Measurements from ENCODE around the gene TTL.
"Not testable (repeated sequence)": the region's sequence is repeated elsewhere in the genome, so short reads cannot be mapped to it uniquely, and the experiment has no call there.

Gene TTL

GRCh38 chr2:112444256-112444655, 37.7 kb upstream of the TTL start:
- not testable (repeated sequence) for H3K27me3 ChIP-seq (ENCODE audit: control insufficient read depth, insufficient read depth, low read length); H3K9me3 ChIP-seq (replicated peaks; ENCODE audit: low read length); H3K36me3 ChIP-seq (ENCODE audit: insufficient read depth, low read length)

DNA sequence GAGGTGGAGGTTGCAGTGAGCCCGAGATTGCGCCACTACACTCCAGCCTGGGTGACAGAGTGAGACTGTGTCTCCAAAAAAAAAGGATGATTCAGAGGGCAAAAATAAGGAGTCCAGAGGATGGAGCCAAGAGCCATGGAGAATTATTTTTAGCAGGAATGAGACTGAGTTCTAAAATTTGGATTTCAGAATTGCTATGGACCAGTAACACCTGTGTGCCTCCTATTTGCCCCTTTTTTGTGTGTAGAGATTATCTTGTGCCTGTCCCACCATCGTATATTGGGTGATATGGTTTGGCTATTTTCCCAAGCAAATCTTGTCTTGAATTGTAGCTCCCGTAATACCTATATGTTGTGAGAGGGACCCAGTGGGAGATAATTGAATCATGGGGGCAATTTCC, 32.1 kb upstream of the TTL start:
- Histone ChIP-seq H3K4me1 (ENCODE audit: control insufficient read depth, insufficient read depth, low read length) (no peaks in the 10 kb centered on the region), H3K9me3 (replicated peaks; ENCODE audit: low read length) (no peaks in the 10 kb centered on the region), H3K4me2 (ENCODE audit: low read length) (no peak overlapping the region), H3K4me3 (ENCODE audit: low read length) (no peak overlapping the region), H3K9ac (ENCODE audit: low read depth, low read length) (no peak overlapping the region), H3K27me3 (ENCODE audit: control insufficient read depth, insufficient read depth, low read length) (peaks cover 4% of the 10 kb centered on the region), H3K36me3 (ENCODE audit: insufficient read depth, low read length) (no peaks in the 10 kb centered on the region)

More at GRCh38 chr2:112444256-112444655, 37.7 kb upstream of the TTL start:
- H3K4me1 ChIP-seq (ENCODE audit: control insufficient read depth, insufficient read depth, low read length); H3K4me2 ChIP-seq (ENCODE audit: low read length); H3K9ac ChIP-seq (ENCODE audit: low read depth, low read length); H3K4me3 ChIP-seq (ENCODE audit: low read length): not testable (repeated sequence)

DNA sequence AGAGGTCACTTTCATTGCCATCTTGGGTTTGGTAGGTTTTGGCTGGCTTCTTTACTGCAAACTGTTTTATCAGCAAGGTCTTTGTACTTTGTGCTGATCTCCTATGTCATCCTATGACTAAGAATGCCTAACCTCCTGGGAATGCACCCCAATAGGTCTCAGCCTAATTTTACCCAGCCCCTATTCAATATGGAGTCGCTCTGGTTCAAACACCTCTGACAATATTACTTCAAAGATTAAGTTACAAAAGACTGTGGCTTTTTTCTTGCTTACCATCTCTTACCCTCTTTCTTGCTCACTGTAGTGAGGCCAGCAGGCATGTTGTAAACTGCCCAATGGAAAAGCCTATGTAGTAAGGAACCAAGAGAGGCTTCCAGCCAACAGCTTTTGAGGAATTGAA, 30.6 kb upstream of the TTL start:
- H3K9ac ChIP-seq (ENCODE audit: low read depth, low read length): no peak overlapping the region
- no peak overlapping the region for H3K4me2 ChIP-seq (ENCODE audit: low read length)
- no peaks in the 10 kb centered on the region for H3K4me1 ChIP-seq (ENCODE audit: control insufficient read depth, insufficient read depth, low read length)
- H3K36me3 ChIP-seq (ENCODE audit: insufficient read depth, low read length): no peaks in the 10 kb centered on the region
- peaks cover 11% of the 10 kb centered on the region for H3K27me3 ChIP-seq (ENCODE audit: control insufficient read depth, insufficient read depth, low read length)
- H3K9me3 ChIP-seq (replicated peaks; ENCODE audit: low read length): no peaks in the 10 kb centered on the region
- H3K4me3 ChIP-seq (ENCODE audit: low read length): no peak overlapping the region

DNA sequence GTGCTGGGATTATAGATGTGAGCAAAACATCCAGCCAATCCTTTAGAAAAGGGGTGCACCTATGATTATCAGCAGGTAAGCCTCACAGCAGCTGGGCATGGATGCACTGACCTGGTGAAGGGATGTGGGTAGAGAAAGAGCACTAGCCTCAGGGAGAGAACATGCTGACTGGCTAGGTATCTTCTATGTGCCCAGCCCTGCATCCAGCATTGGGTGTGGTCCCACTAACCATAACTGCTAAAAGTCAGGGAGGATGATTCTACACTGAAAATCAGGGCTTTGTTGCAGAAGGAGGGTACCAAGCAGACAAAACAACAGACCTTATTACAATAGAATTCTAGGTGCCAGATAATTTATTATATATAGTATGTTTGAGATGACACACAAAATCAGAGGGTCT, 27.4 kb upstream of the TTL start:
- no peaks in the 10 kb centered on the region for H3K9me3 ChIP-seq (replicated peaks; ENCODE audit: low read length)
- no peak overlapping the region for H3K4me2 ChIP-seq (ENCODE audit: low read length)
- H3K27me3 ChIP-seq (ENCODE audit: control insufficient read depth, insufficient read depth, low read length): peaks cover 34% of the 10 kb centered on the region
- no peak overlapping the region for H3K9ac ChIP-seq (ENCODE audit: low read depth, low read length)
- H3K36me3 ChIP-seq (ENCODE audit: insufficient read depth, low read length): no peaks in the 10 kb centered on the region
- H3K4me3 ChIP-seq (ENCODE audit: low read length): no peak overlapping the region
- H3K4me1 ChIP-seq (ENCODE audit: control insufficient read depth, insufficient read depth, low read length): no peaks in the 10 kb centered on the region

- no peak overlapping the region for H3K9ac ChIP-seq (ENCODE audit: low read depth, low read length)
- peaks cover 47% of the 10 kb centered on the region for H3K27me3 ChIP-seq (ENCODE audit: control insufficient read depth, insufficient read depth, low read length)
- H3K36me3 ChIP-seq (ENCODE audit: insufficient read depth, low read length): no peaks in the 10 kb centered on the region
- no peak overlapping the region for H3K4me2 ChIP-seq (ENCODE audit: low read length)
- no peak overlapping the region for H3K4me3 ChIP-seq (ENCODE audit: low read length)
- H3K9me3 ChIP-seq (replicated peaks; ENCODE audit: low read length): no peaks in the 10 kb centered on the region
- no peaks in the 10 kb centered on the region for H3K4me1 ChIP-seq (ENCODE audit: control insufficient read depth, insufficient read depth, low read length)
These were observed 22.6 kb upstream of the TTL start for GRCh38 chr2:112459372-112459771.

- Histone ChIP-seq H3K4me2 (ENCODE audit: low read length) (no peak overlapping the region), H3K9ac (ENCODE audit: low read depth, low read length) (no peak overlapping the region), H3K9me3 (replicated peaks; ENCODE audit: low read length) (no peaks in the 10 kb centered on the region), H3K36me3 (ENCODE audit: insufficient read depth, low read length) (no peaks in the 10 kb centered on the region), H3K27me3 (ENCODE audit: control insufficient read depth, insufficient read depth, low read length) (peaks cover 40% of the 10 kb centered on the region), H3K4me1 (ENCODE audit: control insufficient read depth, insufficient read depth, low read length) (no peaks in the 10 kb centered on the region), H3K4me3 (ENCODE audit: low read length) (no peak overlapping the region)
These were observed 19.8 kb upstream of the TTL start for GRCh38 chr2:112462178-112462577.

DNA sequence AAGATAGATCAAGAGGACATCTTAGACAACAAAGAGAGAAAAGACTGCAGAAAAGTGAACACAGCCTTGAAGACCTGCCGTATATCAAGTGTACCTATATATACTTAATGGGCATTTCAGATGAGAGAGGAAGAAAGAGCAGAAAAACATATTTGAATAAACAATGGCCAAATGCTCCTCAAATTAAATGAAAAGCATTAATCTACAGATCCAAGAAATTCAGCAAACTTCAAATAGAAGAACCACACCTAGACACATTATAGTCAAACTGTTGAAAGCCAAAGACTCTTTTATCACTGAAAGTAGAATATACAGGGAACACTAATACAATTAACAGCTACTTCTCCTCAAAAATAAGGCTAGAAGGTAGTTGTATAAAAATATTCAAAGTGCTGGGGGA, 18.7 kb upstream of the TTL start:
- Histone ChIP-seq H3K27me3 (ENCODE audit: control insufficient read depth, insufficient read depth, low read length) (peaks cover 42% of the 10 kb centered on the region), H3K4me2 (ENCODE audit: low read length) (no peak overlapping the region), H3K4me1 (ENCODE audit: control insufficient read depth, insufficient read depth, low read length) (no peaks in the 10 kb centered on the region), H3K9ac (ENCODE audit: low read depth, low read length) (no peak overlapping the region), H3K9me3 (replicated peaks; ENCODE audit: low read length) (no peaks in the 10 kb centered on the region), H3K4me3 (ENCODE audit: low read length) (no peak overlapping the region), H3K36me3 (ENCODE audit: insufficient read depth, low read length) (no peaks in the 10 kb centered on the region)

DNA sequence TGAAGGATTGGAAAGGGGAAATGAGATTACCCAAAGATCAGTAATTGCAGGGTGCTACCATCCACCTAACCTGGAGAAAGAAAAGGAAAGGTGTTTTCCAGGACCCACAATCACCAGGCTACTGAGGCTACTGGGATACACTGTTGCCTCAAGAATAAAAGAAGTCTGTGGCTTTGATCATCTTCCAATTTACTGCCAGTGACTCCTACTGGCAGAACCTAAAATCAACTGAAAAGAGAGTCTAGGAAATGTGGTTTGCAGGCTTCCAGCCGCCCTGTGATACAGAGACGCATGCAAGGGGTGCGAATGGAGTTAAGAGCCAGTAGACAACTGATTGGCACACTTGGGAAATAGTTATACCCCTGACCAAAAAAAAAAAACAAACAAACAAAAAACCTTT, 16.6 kb upstream of the TTL start:
- Histone ChIP-seq H3K9me3 (replicated peaks; ENCODE audit: low read length) (no peaks in the 10 kb centered on the region), H3K27me3 (ENCODE audit: control insufficient read depth, insufficient read depth, low read length) (peaks cover 22% of the 10 kb centered on the region), H3K4me2 (ENCODE audit: low read length) (no peak overlapping the region), H3K4me1 (ENCODE audit: control insufficient read depth, insufficient read depth, low read length) (no peaks in the 10 kb centered on the region), H3K36me3 (ENCODE audit: insufficient read depth, low read length) (no peaks in the 10 kb centered on the region), H3K4me3 (ENCODE audit: low read length) (no peak overlapping the region), H3K9ac (ENCODE audit: low read depth, low read length) (no peak overlapping the region)

GRCh38 chr2:112472547-112473263, 9.3 kb upstream of the TTL start:
- H3K36me3 ChIP-seq (ENCODE audit: insufficient read depth, low read length): no peaks in the 10 kb centered on the region
- no peak overlapping the region for H3K4me3 ChIP-seq (ENCODE audit: low read length)
- peaks cover 5% of the 10 kb centered on the region for H3K27me3 ChIP-seq (ENCODE audit: control insufficient read depth, insufficient read depth, low read length)
- H3K4me2 ChIP-seq (ENCODE audit: low read length): no peak overlapping the region
- no peaks in the 10 kb centered on the region for H3K9me3 ChIP-seq (replicated peaks; ENCODE audit: low read length)
- H3K4me1 ChIP-seq (ENCODE audit: control insufficient read depth, insufficient read depth, low read length): no peaks in the 10 kb centered on the region
- H3K9ac ChIP-seq (ENCODE audit: low read depth, low read length): no peak overlapping the region

- Histone ChIP-seq H3K9me3 (replicated peaks; ENCODE audit: low read length) (no peaks in the 10 kb centered on the region), H3K36me3 (ENCODE audit: insufficient read depth, low read length) (no peaks in the 10 kb centered on the region), H3K4me3 (ENCODE audit: low read length) (no peak overlapping the region), H3K9ac (ENCODE audit: low read depth, low read length) (no peak overlapping the region), H3K4me2 (ENCODE audit: low read length) (no peak overlapping the region), H3K4me1 (ENCODE audit: control insufficient read depth, insufficient read depth, low read length) (no peaks in the 10 kb centered on the region), H3K27me3 (ENCODE audit: control insufficient read depth, insufficient read depth, low read length) (no peaks in the 10 kb centered on the region)
These were observed 7.0 kb upstream of the TTL start for GRCh38 chr2:112474844-112475486.

DNA sequence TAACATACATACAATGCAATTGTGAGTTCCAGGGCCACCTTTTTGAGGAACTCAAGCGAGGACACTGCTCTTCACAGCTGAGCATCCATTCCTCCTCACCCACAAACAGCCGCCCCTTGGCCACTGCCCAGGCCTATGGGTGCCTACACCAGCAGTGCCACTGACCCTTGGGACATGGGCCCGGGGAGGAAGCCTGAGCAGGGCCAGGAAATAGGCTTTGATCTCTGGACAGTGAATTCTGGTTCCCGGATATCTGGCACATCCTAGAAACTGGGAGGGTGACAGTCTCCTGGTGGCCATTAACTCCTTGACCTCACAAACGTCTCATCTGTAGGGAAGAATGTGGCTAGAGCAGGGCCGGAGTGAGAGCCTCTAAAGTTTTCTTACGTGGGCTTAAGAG, 5.5 kb upstream of the TTL start:
- no peak overlapping the region for H3K9ac ChIP-seq (ENCODE audit: low read depth, low read length)
- H3K4me2 ChIP-seq (ENCODE audit: low read length): no peak overlapping the region
- H3K27me3 ChIP-seq (ENCODE audit: control insufficient read depth, insufficient read depth, low read length): no peaks in the 10 kb centered on the region
- peaks cover 9% of the 10 kb centered on the region for H3K4me1 ChIP-seq (ENCODE audit: control insufficient read depth, insufficient read depth, low read length)
- no peaks in the 10 kb centered on the region for H3K9me3 ChIP-seq (replicated peaks; ENCODE audit: low read length)
- no peak overlapping the region for H3K4me3 ChIP-seq (ENCODE audit: low read length)
- no peaks in the 10 kb centered on the region for H3K36me3 ChIP-seq (ENCODE audit: insufficient read depth, low read length)

DNA sequence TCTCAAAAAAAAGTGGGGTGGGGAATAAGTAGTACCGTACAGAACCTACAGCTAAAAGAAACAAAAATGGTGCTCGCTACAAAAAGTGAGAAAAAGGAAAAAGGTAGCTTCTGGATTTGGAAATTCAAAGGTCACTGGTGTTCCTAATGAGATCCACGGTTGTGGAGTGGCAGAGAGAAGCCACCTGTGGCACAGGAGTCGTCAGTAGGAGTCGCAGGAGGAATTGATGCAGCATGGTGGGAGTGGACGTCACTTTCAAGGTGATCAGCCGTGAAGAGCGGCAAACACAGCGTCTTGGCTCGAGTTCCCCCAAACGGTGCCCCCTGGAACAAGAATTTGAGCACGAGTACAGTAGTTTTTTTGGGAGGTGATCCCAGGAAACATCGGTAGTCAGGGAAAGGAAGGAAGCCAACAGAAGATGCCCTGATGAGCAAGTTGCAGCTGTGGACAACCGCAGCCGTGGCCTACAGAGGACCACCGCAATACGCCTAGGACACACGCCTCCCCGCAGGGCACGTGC, 1.4 kb upstream of the TTL start:
- Histone ChIP-seq H3K4me1 (ENCODE audit: control insufficient read depth, insufficient read depth, low read length) (peaks cover 21% of the 10 kb centered on the region), H3K4me3 (ENCODE audit: low read length) (peak overlapping the region; percentile 95), H3K4me2 (ENCODE audit: low read length) (peak overlapping the region; percentile 94), H3K9me3 (replicated peaks; ENCODE audit: low read length) (no peaks in the 10 kb centered on the region), H3K36me3 (ENCODE audit: insufficient read depth, low read length) (peaks cover 6% of the 10 kb centered on the region), H3K9ac (ENCODE audit: low read depth, low read length) (no peak overlapping the region), H3K27me3 (ENCODE audit: control insufficient read depth, insufficient read depth, low read length) (no peaks in the 10 kb centered on the region)
